SK-N-DZ (cell line): ENCODE results near the gene SPACA7. TPM values are rescaled to one million over a fixed set of nuclear protein-coding genes. Genes with fewer than 3 reads are reported as not detected.

Source experiments
- DNase-seq: peaks from one replicate; pipeline ENCODE4 v3.0.0-alpha.2; 2015; ENCODE audit warnings: low spot score
- polyA plus RNA-seq, 2 experiments: library from polyadenylated mRNA; depleted of rRNA; stranded (reverse); fragments of >200 nt; gene quantifications; 2 replicates each; pipeline ENCODE4 v1.2.3, GENCODE V29; 2014

SPACA7 gene, protein sequence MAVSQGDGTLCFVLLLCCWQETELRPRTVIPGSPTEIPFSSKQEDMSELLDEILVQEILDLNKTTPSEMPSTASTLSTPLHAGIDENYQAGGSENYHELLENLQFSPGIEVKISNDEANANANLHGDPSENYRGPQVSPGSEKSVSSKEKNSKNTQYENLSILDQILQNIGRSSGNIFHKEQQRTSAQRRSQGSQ
- not detected in 2 replicates for polyA plus RNA-seq (2014; cell fraction: cytosol; rRNA removed)
- polyA plus RNA-seq (2014; cell fraction: nucleus; rRNA removed) = not detected in 2 replicates

DNA sequence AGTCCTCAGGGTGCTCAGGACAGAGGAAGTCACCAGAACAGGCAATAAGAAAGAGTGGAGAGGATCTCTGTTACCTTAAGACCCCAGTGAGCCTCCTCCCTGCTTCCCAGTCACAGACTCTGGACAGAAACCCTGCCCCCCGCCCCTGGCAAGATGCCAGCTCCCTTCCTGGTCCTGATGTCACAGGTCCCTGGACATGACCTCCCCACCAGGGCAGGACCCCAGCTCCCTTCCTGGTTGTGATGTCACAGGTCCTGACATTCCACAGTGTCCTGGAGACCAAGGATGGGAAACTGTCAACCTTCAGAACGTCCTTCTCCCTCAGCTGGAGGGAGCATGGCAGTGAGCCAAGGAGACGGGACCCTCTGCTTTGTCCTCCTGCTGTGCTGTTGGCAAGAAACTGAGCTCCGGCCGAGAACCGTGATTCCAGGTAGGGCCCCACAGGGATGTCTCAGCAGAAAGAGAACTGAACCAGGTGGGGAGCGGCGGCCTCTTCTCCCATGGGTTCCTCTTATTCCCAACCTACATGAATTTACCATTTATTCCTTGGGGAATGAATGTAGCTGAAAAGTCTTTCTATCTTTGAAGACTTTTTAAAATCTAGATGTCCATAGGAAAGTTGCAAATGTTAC is at the start of gene SPACA7:
Gene SPACA7 (plus strand): TSS at position 306 of the 632 bp plus-strand sequence. CDS start 31 bp downstream, at position 337.
- DNase-seq = no peak

DNA sequence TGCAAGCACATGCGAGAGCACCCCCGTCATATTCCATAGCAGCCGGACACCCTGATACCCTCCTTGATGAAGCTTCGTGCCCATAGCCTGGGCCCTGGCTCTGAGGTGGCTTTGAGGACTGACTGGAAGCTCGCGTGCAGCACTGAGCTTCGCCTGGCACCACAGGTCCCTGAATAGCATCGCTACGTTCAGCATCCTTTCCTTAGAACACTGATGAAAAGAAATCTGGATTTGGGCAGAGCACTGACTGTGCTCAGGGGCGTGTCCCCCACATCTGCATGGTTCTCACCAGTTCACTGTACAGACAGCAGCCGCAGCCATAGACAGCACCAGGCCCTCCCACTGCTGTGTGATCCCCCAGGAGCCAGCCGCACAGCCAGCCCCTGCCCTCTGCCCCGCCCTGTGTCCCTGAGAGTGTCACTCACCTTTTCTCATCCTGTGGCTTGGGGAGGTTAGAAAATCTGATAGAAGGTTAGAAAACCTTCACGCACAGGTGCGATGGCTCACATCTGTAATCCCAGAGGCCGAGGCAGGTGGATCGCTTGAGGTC is 49.3 kb upstream of the SPACA7 start:
- DNase-seq = no peak

DNA sequence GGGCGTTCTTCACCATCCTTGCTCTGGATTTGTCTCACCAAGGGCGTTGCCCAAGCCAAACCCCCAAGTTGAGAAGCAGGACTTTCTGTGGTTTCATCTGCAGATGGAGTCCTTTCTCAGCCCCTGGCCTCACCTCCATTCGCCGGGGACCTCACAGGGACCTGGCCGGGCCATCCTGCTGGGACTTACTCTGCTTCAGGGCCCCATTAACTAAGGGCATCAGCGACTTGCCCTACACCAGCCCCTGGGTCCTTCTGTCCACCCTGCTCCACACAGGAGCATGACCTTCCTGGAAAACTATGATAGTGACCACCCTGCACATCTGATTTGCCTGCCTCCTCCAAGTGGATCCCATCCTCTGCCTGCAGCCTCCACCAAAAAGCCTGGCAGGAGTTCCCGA is 47.2 kb upstream of the SPACA7 start:
- no peak for DNase-seq

DNA sequence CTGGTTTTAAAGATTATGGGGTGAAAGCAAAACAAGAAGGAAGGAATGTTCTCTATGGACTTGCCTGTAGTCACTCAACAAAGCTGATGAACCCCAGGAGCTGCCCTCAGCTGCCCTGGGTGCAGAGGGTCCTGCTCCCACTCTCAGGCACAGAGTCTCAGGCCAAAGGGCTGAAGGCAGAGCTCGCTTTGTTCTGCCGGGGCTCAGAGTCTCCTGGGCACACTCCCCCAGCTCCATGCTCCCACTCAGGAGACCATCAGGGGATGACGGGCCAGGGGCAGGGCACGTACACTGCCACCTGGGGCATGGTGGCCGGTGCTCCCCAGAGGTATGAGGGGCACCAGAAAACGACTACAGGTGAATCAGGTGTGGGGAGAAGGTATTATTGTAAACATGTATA is 46.8 kb upstream of the SPACA7 start:
- DNase-seq = no peak

DNA sequence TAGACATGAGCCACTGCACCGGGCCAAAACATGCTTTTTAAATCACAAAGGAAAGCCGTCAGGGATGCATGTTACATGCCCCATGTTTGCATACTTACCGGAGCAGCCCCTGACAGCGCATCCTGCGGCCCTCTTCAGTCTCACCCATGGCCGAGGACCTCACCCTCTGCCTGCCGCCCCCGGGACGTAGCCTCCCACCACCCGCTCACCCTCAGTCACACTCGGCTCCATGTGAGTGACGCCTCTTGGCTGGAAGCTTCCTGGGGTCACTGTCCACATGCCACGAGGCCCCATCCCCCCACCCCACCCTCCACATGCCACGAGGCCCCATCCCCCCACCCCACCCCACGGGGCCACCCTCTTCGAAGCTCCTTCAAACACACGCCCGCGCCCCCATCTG is 46.1 kb upstream of the SPACA7 start:
- no peak for DNase-seq

DNA sequence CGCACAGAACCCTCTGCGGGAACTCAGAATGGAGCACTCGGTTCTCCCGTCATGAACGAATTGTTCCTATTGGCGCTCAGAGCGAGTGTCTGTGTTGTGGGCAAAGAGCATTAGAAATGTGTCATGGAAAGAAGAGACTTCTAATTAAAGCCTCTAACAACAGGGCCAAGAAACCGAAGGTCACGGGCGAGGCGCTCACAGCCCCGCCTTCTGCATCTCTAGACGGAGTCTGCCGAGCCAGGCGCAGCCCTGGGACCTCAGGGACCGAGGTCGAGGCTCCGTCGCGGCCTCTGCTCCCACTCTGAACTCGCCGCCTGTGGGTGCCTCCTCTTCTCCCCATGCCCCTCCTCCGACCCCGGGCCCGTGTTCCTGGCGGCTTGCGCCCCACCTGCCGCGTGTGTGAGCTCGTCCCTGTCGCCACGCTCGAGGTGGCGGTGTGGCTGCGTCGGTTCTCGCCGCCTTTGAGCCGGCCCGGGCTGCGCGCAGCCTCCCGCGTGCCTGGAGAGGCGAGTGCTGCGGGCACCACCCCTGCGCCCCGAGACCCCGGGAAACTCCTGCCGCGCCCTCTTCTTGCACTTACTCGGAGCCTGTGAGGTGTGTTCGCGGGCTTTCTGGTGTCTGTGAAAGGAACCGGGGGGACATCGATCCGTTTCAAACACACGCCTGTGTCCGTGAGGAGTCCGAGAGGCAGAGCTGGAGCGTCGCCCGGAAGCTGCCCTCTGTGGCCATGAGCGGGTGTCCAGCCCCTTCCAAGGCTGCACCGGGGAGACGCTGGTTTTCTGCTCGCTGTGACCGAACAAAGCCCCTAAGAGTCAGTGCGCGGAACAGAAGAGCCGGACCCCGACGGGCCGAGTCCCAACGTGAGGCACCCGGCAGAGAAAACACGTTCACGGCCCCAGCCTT is 45.4 kb upstream of the SPACA7 start:
- DNase-seq = no peak

DNA sequence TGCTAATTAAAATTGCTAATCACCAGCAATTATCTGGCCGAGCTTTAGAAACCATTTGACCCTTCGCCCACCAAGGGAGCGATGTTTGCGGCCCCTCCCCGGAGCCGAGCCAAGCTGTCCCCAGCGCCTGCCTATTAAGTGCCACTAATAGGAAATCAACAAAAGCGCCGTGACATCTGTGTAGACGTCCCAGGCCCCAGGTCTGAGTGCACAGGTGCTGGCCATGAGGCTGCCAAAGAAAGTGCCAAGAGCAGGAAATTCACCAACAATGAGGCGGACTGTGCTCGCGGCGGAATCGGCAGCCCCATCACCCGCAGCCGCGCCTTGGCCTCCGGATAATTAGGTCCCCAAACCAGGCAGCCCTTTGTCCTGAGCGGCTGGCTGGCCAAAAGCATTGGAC is 44.5 kb upstream of the SPACA7 start:
- DNase-seq = no peak

DNA sequence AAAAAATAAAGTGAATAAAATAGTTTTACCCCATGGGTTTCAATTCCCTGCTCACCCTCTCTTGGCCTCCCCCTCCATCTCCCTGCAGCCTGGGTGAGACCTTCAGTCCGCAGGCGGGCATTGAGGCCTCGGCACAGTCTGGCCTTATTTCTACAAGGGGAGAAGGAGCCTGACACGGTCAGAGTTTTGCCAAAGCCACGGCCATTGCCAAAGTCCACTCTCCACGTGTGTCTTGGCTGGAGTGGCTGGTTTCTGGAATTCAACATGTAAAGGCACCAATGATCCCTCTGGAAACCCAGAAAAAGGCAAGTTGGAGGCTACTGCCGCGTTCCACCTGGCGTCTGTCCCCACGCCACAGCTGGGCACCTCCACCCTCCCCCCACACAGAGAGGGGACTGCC is 43.4 kb upstream of the SPACA7 start:
- DNase-seq = no peak

DNA sequence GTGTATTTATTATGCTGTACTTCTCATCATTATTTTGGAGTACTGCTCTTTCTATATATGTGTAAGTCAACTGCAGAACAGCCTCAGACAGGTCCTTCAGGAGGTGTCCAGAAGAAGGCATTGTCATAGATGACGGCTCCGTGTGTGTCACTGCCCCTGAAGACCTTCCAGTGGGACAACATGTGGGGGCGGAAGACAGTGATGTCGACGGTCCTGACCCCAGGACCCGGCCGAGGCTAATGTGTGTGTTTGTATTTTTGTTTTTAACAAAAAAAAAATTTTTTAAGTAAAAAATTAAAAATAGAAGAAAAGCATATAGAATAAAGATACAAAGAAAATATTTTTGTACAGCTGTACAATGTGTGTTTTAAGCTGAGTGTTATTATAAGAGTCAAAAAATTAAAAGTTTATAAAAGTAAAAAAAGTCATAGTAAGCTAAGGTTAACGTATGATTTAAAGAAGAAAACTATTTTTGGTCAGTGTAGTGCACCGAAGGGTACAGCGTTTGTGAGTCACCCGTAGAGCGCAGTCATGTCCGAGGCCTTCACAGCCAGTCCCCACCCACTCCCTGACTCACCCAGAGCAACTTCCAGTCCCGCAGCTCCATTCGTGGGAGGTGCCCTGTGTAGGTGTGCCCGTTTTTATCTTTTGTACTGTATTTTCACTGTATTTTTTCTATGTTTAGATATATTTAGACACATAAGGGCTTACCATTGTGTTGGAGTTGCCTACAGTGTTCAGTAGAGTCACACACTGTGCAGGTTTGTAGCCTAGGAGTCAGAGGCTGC is 42.2 kb upstream of the SPACA7 start:
- DNase-seq = no peak

DNA sequence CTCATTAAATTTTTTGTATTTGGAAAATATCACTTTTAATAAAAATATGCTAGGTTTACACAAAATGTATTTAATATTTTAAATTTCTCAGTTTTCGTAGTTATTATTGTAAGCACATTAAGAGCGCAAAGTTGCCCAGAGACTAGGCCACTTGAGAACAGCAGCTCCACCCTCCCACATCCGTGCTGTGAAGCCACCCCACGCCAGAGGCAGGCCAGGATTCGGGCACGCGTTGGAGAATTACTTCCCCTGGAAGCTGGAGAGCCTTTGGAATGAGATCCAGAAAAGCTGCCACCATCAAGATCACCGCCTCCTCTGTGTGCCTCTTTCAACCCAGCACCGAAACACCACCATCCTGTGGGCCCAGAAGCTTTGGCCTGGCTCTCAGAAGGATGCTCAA is 41.0 kb upstream of the SPACA7 start:
- no peak for DNase-seq

DNA sequence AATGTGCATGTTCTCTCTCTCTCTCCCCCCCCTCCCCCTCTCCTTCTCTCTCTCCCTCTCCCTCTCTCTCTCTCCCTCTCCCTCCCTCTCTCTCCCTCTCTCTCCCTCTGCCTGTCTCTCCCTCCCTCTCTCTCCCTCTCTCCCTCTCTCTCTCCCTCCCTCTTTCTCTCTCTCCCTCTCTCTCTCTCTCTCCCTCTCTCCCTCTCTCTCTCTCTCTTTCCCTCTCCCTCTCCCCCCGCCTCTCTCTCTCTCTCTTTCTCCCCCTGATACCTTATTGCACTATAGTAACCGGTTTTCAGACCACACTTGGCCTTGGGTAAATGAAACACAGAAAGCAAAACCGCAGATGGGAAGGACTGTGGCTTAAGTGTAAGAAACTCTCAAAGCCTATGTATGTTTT is 34.7 kb upstream of the SPACA7 start:
- no peak for DNase-seq

DNA sequence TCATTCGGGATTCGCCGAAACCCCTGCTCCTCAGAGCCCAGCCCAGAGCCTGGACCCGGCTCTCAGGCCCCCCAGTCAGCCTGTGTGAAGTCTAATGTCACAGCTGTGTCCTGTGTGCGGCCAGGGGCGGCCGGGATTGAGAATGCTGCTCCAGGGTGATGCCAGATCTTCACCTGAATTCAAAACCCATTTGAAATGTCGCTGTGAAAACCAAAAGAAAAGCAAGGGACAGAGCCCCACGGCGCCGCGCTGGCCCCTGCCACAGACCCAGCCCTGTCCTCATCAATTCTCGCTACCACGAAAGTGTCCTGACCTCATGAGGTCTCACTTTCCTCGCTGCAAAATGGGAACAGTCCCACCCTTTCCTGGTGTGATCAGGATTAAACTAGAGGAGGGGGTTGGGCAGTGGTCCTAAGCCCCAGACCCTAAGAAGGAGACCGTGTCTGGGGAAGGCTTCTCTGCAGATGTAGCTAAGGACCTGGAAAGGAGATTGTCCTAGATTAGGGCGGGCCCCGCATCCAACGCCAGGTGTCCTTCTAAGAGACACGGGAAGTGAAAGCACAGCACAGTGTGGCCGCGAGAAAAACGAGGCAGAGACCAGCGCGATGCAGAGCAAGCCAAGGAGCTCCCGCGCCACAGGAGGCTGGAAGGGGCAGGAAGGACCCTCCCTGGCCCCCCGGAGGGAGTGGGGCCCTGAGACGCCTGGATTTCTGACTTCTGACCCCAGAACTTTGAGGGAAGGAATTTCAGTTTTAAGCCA is 34.0 kb upstream of the SPACA7 start:
- no peak for DNase-seq

DNA sequence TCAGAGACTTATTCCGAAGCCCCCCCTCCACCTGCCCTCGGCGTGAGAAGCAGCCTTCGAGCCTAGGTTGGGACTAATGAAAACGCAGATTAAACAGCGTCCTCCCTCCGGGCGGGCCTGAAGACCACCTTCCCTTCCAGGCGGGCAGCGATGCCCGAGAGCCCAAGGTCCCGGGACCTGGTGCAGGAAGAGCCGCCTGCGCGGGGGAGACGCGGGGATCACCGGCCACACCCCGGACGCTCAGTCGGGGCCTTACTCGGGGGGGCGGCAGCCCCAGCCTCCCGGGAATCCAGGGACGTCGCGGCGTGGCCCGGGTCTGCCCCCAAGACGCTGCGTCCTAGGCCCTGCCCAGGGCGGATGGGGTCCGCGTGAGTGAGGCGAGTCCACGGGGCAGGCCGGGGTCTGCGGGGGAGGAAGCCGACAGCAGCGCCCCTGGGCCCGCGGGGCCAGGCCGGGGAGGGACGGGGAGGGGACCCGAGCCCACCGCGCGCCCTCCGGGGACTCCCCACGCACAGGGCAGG is 33.3 kb upstream of the SPACA7 start:
- no peak for DNase-seq

DNA sequence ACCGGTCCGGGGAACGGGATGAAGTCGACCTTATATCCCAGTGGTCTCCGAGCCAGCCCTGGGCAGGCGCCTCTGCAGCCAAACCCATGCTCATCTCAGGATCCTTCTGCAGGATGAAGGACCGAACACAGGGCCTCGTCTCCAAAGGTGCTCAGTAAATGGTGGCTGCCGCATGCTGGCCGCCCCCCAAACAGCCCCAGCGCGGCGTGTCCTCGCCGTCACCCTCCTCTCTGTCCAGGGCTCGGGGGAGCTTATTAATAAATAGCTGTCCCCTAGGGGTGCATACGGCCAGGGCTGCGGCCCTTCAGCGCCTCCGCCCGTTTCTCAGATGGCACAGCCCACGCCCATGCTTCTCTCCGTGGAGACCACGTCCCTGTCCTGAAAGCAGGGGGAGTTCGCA is 32.6 kb upstream of the SPACA7 start:
- no peak for DNase-seq

DNA sequence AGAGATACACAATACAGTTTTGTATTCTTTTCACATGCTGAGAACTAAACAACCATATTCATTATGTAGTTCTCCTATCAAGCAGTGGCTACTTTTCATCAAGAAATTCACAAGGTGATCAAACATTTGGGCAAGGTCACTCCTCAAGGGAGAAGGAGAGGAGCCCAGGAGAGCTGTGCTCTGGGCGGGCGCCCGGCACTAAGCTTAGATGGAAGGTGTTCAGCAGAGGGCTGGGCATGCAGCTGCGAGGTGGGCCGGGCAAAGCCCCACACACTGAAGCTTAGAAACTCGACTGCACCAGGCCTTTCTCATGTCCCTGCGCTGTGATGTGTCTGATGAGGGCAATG is 30.4 kb upstream of the SPACA7 start:
- DNase-seq = no peak

DNA sequence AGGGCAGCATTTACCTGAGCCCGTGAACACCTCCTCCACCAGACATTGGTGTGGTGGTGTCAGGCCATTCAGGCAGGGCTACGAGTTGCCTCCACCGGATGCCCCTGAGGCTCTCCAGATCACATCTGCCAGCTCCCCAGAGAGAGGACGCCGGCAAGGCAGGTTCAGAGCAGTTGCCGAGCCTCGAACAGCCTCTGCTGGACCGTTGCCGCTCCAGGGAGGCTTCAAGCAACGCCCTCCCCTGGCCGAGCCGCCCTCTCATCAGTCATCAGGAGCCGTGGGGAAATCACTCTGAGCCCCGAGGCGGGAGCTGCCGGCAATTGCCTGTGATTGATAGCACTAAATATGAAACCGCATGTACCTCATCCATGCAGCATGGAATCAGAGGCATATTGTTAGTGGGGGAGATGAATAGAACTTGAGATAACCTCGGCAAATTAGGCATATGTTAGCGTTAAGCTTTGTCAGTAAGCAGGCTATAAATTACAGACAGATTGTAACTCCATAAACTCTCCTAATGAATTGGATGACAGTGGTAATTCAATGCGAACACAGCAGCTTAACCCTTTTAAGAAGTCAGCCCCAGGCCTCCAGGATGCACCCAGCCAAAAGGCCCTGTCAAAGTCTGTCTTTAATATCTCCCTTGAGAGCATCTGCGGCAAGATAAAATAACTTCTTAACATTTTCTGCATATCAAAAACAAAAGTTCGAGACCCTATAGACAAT is 29.8 kb upstream of the SPACA7 start:
- peak; percentile 31 for DNase-seq

DNA sequence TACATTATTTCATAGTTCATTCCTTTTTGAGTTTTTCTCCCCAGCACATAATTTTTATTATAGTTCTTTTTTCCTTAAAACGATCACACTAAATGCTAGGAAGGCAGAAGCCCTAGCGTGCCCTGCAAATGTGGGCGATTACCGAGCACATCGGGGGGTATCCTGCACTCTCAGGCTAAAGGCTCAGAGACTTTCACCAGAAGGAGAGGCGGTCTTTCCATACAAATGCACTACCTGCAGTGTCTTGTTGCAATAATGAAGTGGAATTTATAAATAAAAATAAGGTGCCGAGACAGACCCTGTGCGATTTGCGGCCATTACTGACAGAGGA is 29.3 kb upstream of the SPACA7 start:
- no peak for DNase-seq

DNA sequence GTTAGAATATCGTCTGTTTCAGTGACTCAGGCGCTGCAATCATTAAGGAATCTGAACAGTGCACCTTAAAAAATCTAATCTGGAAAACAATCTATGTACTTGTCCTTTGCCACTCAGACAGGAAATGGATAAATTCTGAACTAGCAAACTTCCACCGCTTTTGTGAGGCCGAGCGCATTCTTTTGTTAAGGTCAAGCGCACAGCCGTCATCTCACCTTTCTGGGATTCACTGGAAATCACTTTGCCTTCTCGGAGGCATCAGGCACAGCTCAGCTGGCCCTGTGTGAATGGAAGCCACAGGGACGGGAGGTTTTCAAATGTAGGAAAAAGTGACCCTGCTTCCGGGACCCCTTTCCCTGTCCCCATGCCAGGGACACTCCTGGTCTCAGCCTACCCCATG is 28.2 kb upstream of the SPACA7 start:
- DNase-seq = no peak

DNA sequence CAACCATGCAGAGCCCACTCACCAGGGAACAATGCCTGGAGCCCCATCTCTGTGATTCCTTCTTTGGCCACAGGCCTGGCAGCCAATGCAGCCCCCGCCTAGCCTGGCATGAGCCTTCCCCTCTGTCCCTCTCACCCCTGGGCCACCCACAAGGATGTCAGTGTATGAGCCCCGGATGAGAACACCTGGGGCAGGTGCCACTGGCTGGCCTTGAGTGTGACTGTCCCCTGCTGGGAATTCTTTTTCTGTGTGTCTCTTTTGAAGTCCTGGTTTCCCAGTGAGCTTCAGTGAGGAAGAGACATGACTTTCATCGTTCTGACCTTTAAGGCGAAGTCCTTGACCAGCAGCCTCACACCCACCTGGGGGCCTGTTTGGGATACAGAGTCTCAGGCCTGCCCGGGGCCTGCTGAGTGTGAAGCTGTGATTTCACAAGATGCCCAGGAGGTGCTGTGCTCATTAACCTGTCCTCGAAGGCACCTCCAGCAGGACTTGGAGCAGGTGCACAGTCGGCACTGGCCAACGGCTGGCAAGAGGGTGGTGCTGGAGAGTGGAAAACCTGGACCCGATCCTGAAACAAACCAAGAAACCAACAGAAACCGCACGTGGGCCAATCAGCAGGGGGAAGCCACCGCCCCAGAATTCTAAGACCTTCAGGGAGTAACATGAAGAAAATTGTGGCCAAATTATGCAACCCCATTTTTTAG is 27.4 kb upstream of the SPACA7 start:
- no peak for DNase-seq
